H9 (cell line): ENCODE results near the gene KAT6B. TPM values are rescaled to one million over a fixed set of nuclear protein-coding genes. Genes with fewer than 3 reads are reported as not detected.

Source experiments
- DNase-seq: peaks from one replicate; pipeline ENCODE4 v3.0.0-alpha.2; 2017
- H2AFZ ChIP-seq: one replicate; pipeline ENCODE4 v1.6.1; 2013; ENCODE audit warnings: mild to moderate bottlenecking, low read length, control low read depth, moderate library complexity
- H2AK5ac ChIP-seq: 2 replicates; pipeline ENCODE4 v1.6.1; 2013; ENCODE audit warnings: low read length, control low read depth, mixed read lengths; ENCODE audit not compliant: insufficient read length
- H2BK120ac ChIP-seq: one replicate; pipeline ENCODE4 v1.6.1; 2013; ENCODE audit warnings: low read depth, mild to moderate bottlenecking, low read length, control low read depth, inconsistent platforms; ENCODE audit not compliant: poor library complexity, severe bottlenecking
- H2BK12ac ChIP-seq: 2 replicates; pipeline ENCODE4 v1.6.1; 2013; ENCODE audit warnings: low read length, control low read depth, mixed read lengths, low read depth; ENCODE audit not compliant: insufficient read length
- H2BK15ac ChIP-seq: 2 replicates; pipeline ENCODE4 v1.6.1; 2013; ENCODE audit warnings: low read depth, low read length, control low read depth
- H2BK20ac ChIP-seq: one replicate; pipeline ENCODE4 v1.6.1; 2013; ENCODE audit warnings: low read depth, mild to moderate bottlenecking, low read length, control low read depth, inconsistent platforms; ENCODE audit not compliant: poor library complexity, severe bottlenecking
- H2BK5ac ChIP-seq: 2 replicates; pipeline ENCODE4 v1.6.1; 2013; ENCODE audit warnings: low read length, control low read depth, mixed read lengths; ENCODE audit not compliant: insufficient read length
- H3K14ac ChIP-seq: 2 replicates; pipeline ENCODE4 v1.6.1; 2013; ENCODE audit warnings: low read length, control low read depth; ENCODE audit not compliant: insufficient read depth
- H3K18ac ChIP-seq: 2 replicates; pipeline ENCODE4 v1.6.1; 2013; ENCODE audit warnings: low read depth, mild to moderate bottlenecking, mixed read lengths, low read length, control low read depth; ENCODE audit not compliant: insufficient read length
- H3K23ac ChIP-seq: 2 replicates; pipeline ENCODE4 v1.6.1; 2013; ENCODE audit warnings: low read length, control low read depth, mixed read lengths, low read depth; ENCODE audit not compliant: insufficient read length
- H3K23me2 ChIP-seq: 2 replicates; pipeline ENCODE4 v1.6.1; 2013; ENCODE audit warnings: low read depth, mild to moderate bottlenecking, mixed read lengths, low read length, control low read depth; ENCODE audit not compliant: insufficient read length, poor library complexity, severe bottlenecking
- H3K27ac ChIP-seq: 2 replicates; pipeline ENCODE4 v1.5.1; 2013; ENCODE audit warnings: low read length, control low read depth, mixed read lengths, low read depth; ENCODE audit not compliant: insufficient read length
- H3K27me3 ChIP-seq: 2 replicates; pipeline ENCODE4 v1.6.1; 2013; ENCODE audit warnings: low read length, control low read depth, inconsistent platforms; ENCODE audit not compliant: insufficient read depth
- H3K4ac ChIP-seq: 2 replicates; pipeline ENCODE4 v1.6.1; 2013; ENCODE audit warnings: low read depth, mild to moderate bottlenecking, control low read depth, inconsistent platforms, low read length, moderate library complexity
- H3K4me1 ChIP-seq: 2 replicates; pipeline ENCODE4 v1.6.1; 2013; ENCODE audit warnings: low read length, control low read depth, inconsistent platforms; ENCODE audit not compliant: insufficient read depth
- H3K4me2 ChIP-seq: 2 replicates; pipeline ENCODE4 v1.6.1; 2013; ENCODE audit warnings: low read length, control low read depth, mixed read lengths; ENCODE audit not compliant: insufficient read length, insufficient read depth
- H3K56ac ChIP-seq: 2 replicates; pipeline ENCODE4 v1.6.1; 2013; ENCODE audit warnings: low read depth, mild to moderate bottlenecking, mixed read lengths, low read length, control low read depth; ENCODE audit not compliant: insufficient read length
- H3K79me1 ChIP-seq: 2 replicates; pipeline ENCODE4 v1.6.1; 2013; ENCODE audit warnings: low read depth, mild to moderate bottlenecking, moderate library complexity, low read length, control low read depth, inconsistent platforms; ENCODE audit not compliant: insufficient read depth, poor library complexity, severe bottlenecking
- H3K79me2 ChIP-seq: 2 replicates; pipeline ENCODE4 v1.6.1; 2013; ENCODE audit warnings: low read length, control low read depth, inconsistent platforms; ENCODE audit not compliant: insufficient read depth
- H3K9ac ChIP-seq: 2 replicates; pipeline ENCODE4 v1.6.1; 2013; ENCODE audit warnings: low read length, control low read depth, mixed read lengths; ENCODE audit not compliant: insufficient read length; ENCODE audit errors: extremely low read depth
- H3K9me3 ChIP-seq: one replicate; pipeline ENCODE4 v1.6.1; 2013; ENCODE audit warnings: low read depth, low read length, inconsistent platforms; ENCODE audit not compliant: control insufficient read depth
- H3T11ph ChIP-seq: one replicate; pipeline ENCODE4 v1.6.1; 2013; ENCODE audit warnings: mild to moderate bottlenecking, low read length, control low read depth, inconsistent platforms
- H4K20me1 ChIP-seq: one replicate; pipeline ENCODE4 v1.6.1; 2013; ENCODE audit not compliant: control insufficient read depth, insufficient read length, insufficient read depth
- H4K5ac ChIP-seq: 2 replicates; pipeline ENCODE4 v1.6.1; 2013; ENCODE audit warnings: low read depth, mild to moderate bottlenecking, mixed read lengths, low read length, control low read depth; ENCODE audit not compliant: insufficient read length
- H4K8ac ChIP-seq: replicated peaks from 2 replicates; pipeline ENCODE4 v1.6.1; 2013; ENCODE audit warnings: low read length, control low read depth, mixed read lengths, low read depth; ENCODE audit not compliant: insufficient read length
- H4K91ac ChIP-seq: 2 replicates; pipeline ENCODE4 v1.6.1; 2013; ENCODE audit warnings: low read depth, mild to moderate bottlenecking, moderate library complexity, mixed read lengths, low read length, control low read depth; ENCODE audit not compliant: insufficient read length
- H3K27ac Mint-ChIP-seq, 3 experiments: 2 replicates in 2 of 3; 3 replicates in 1 of 3; pipeline ENCODE4 v1.8.0; 2020 to 2021; ENCODE audit warnings: mixed read lengths in 3 of 3, mild to moderate bottlenecking in 1 of 3, moderate library complexity in 1 of 3
- H3K27me3 Mint-ChIP-seq: 2 replicates; pipeline ENCODE4 v1.8.0; 2021; ENCODE audit warnings: low read depth, mild to moderate bottlenecking, moderate library complexity, mixed read lengths
- H3K36me3 Mint-ChIP-seq, 3 experiments: 2 replicates in 2 of 3; 3 replicates in 1 of 3; pipeline ENCODE4 v1.8.0; 2020 to 2021; ENCODE audit warnings: low read depth in 3 of 3, mixed read lengths in 3 of 3; ENCODE audit not compliant: insufficient read depth in 1 of 3
- H3K4me1 Mint-ChIP-seq, 2 experiments: 2 replicates each; pipeline ENCODE4 v1.8.0; 2020; ENCODE audit warnings: mixed read lengths in 2 of 2
- H3K4me3 Mint-ChIP-seq, 2 experiments: 2 replicates in 1 of 2; 3 replicates in 1 of 2; pipeline ENCODE4 v1.8.0; 2020 to 2021; ENCODE audit warnings: mild to moderate bottlenecking in 2 of 2, mixed read lengths in 2 of 2, moderate library complexity in 1 of 2
- H3K9me3 Mint-ChIP-seq, 2 experiments: 2 replicates in 1 of 2; 3 replicates in 1 of 2; pipeline ENCODE4 v1.8.0; 2020; ENCODE audit warnings: mild to moderate bottlenecking in 2 of 2, mixed read lengths in 2 of 2, moderate library complexity in 1 of 2
- CTCF ChIP-seq: fragments of 200-600 bp; sonication (generic); conservative IDR thresholded peaks from 3 replicates; pipeline ENCODE4 v1.8.0; 2021; ENCODE audit warnings: antibody characterized with exemption, mild to moderate bottlenecking
- WGBS: extraction: QIAGEN DNeasy Blood & Tissue Kit; methylation state at CpG from one replicate; pipeline ENCODE4 v1.1.7; 2013; ENCODE audit warnings: missing lambda C conversion rate, low lambda C conversion rate, mixed read lengths; ENCODE audit not compliant: insufficient read length; ENCODE audit errors: extremely low coverage; 5-methylcytosine and 5-hydroxymethylcytosine counted together
- total RNA-seq: library from RNA; stranded (reverse); gene quantifications from 2 replicates; pipeline ENCODE4 v1.2.1, GENCODE V29; 2021

KAT6B gene
- total RNA-seq, 1 experiment from 2014 or later = 34.2 TPM

GRCh38 chr10:75072727-75073126, 246.3 kb downstream of the KAT6B start:
- H3T11ph ChIP-seq = no peak overlapping the region
- no peak overlapping the region for H2BK5ac ChIP-seq
- H3K9me3 ChIP-seq = no peaks in the 10 kb centered on the region
- no peak overlapping the region for H4K8ac ChIP-seq
- no peak overlapping the region for H3K9ac ChIP-seq
- H4K91ac ChIP-seq = no peak overlapping the region
- H2BK120ac ChIP-seq = no peak overlapping the region
- no peaks in the 10 kb centered on the region for H4K20me1 ChIP-seq
- no peaks in the 10 kb centered on the region for H3K36me3 Mint-ChIP-seq
- no peak overlapping the region for H2BK12ac ChIP-seq
- no peak overlapping the region for H3K18ac ChIP-seq
- no peak for TF ChIP-seq CTCF
- H3K27me3 Mint-ChIP-seq = peaks cover 4% of the 10 kb centered on the region
- no peaks in the 10 kb centered on the region; a peak in 1 of 5 replicates for H3K9me3 Mint-ChIP-seq
- peaks cover 7% of the 10 kb centered on the region for H3K4me1 ChIP-seq
- H3K79me1 ChIP-seq = no peaks in the 10 kb centered on the region
- no peak overlapping the region for H3K27ac Mint-ChIP-seq
- no peaks in the 10 kb centered on the region for H3K79me2 ChIP-seq
- H2BK20ac ChIP-seq = no peak overlapping the region
- no peak overlapping the region for H2AK5ac ChIP-seq
- H2BK15ac ChIP-seq = no peak overlapping the region
- no peak for DNase-seq
- no CpG with 5 or more reads among the region's 14 CpGs for WGBS
- no peaks in the 10 kb centered on the region for H3K27me3 ChIP-seq
- H3K23me2 ChIP-seq = no peaks in the 10 kb centered on the region
- H2AFZ ChIP-seq = no peak overlapping the region
- H3K4me2 ChIP-seq = no peak overlapping the region
- no peak overlapping the region for H4K5ac ChIP-seq
- H3K4me1 Mint-ChIP-seq = peaks cover 28 to 31% of the 10 kb centered on the region in 2 experiments
- H3K56ac ChIP-seq = no peak overlapping the region
- H3K23ac ChIP-seq = no peak overlapping the region
- no peak overlapping the region for H3K14ac ChIP-seq
- no peak overlapping the region for H3K4me3 Mint-ChIP-seq
- no peak overlapping the region for H3K4ac ChIP-seq
- no peak overlapping the region for H3K27ac ChIP-seq
